Right lung (tissue), 10 donors: ENCODE measurements around the gene KLHL25. TPM values are rescaled to one million over a fixed set of nuclear protein-coding genes. Genes with fewer than 3 reads are reported as not detected.
"Not testable (repeated sequence)": the region's sequence is repeated elsewhere in the genome, so short reads cannot be mapped to it uniquely, and the experiment has no call there.

Experiments used
- DNase-seq, 2 donors: peaks; one replicate each; pipeline ENCODE4 v3.0.0-alpha.2; 2013
- long read RNA-seq, 8 donors: transcript quantifications; one replicate each; lab custom pipeline, GENCODE V29; 2026
- polyA plus RNA-seq, 5 donors: library from polyadenylated mRNA; unstranded; fragments of 120-200 nt; gene quantifications; one replicate each; pipeline versions ENCODE4 v1.2.1 to v1.2.3, GENCODE V29; 2013; ENCODE audit warnings: inconsistent platforms in 1 of 5, low replicate concordance in 1 of 5; ENCODE audit not compliant: insufficient read length in 5 of 5, insufficient read depth in 1 of 5

The KLHL25 gene
- polyA plus RNA-seq = 1 to 10 TPM; 4.7 to 8.0 (median 6.6) TPM
- long read RNA-seq, donor 1, full-length matches to known transcripts = 18 of 18 reads
- long read RNA-seq, donor 1, partial matches to known transcripts = 0 of 18 reads
- long read RNA-seq, donor 1, other reads (novel, unspliced or antisense) = 0 of 18 reads
- long read RNA-seq, donor 2, full-length matches to known transcripts = 7 of 7 reads
- long read RNA-seq, donor 2, partial matches to known transcripts = 0 of 7 reads
- long read RNA-seq, donor 2, other reads (novel, unspliced or antisense) = 0 of 7 reads
- long read RNA-seq, donor 3, full-length matches to known transcripts = 6 of 6 reads
- long read RNA-seq, donor 3, partial matches to known transcripts = 0 of 6 reads
- long read RNA-seq, donor 3, other reads (novel, unspliced or antisense) = 0 of 6 reads
- long read RNA-seq, donor 4, full-length matches to known transcripts = 6 of 6 reads
- long read RNA-seq, donor 4, partial matches to known transcripts = 0 of 6 reads
- long read RNA-seq, donor 4, other reads (novel, unspliced or antisense) = 0 of 6 reads
- long read RNA-seq, donor 5, full-length matches to known transcripts = 10 of 10 reads
- long read RNA-seq, donor 5, partial matches to known transcripts = 0 of 10 reads
- long read RNA-seq, donor 5, other reads (novel, unspliced or antisense) = 0 of 10 reads
- long read RNA-seq, donor 6, full-length matches to known transcripts = 8 of 8 reads
- long read RNA-seq, donor 6, partial matches to known transcripts = 0 of 8 reads
- long read RNA-seq, donor 6, other reads (novel, unspliced or antisense) = 0 of 8 reads
- long read RNA-seq, donor 7, full-length matches to known transcripts = 12 of 12 reads
- long read RNA-seq, donor 7, partial matches to known transcripts = 0 of 12 reads
- long read RNA-seq, donor 7, other reads (novel, unspliced or antisense) = 0 of 12 reads
- long read RNA-seq, donor 8, full-length matches to known transcripts = 2 of 2 reads
- long read RNA-seq, donor 8, partial matches to known transcripts = 0 of 2 reads
- long read RNA-seq, donor 8, other reads (novel, unspliced or antisense) = 0 of 2 reads

- DNase-seq = peak; percentile 94 to 95
Observed at GRCh38 chr15:85794598-85795336, at the start of gene KLHL25. Gene KLHL25 (minus strand): TSS chr15:85794925. CDS start chr15:85769810, 25,115 bp downstream.

GRCh38 chr15:85840802-85841152 is 46.1 kb upstream of the KLHL25 start:
- DNase-seq = no peak

- DNase-seq = peak; percentile 73 to 74
Observed at GRCh38 chr15:85840079-85840801, 45.5 kb upstream of the KLHL25 start.

- DNase-seq = no peak
Observed at GRCh38 chr15:85839643-85840042, 44.9 kb upstream of the KLHL25 start.

- DNase-seq = no peak
Observed at GRCh38 chr15:85838655-85839054, 43.9 kb upstream of the KLHL25 start.

- DNase-seq = no peak
Observed at GRCh38 chr15:85837881-85838280, 43.2 kb upstream of the KLHL25 start.

- DNase-seq = no peak
Observed at GRCh38 chr15:85837011-85837433, 42.3 kb upstream of the KLHL25 start.

GRCh38 chr15:85834651-85835050 is 39.9 kb upstream of the KLHL25 start:
- no peak for DNase-seq

- no peak for DNase-seq
Observed at GRCh38 chr15:85832394-85832793, 37.7 kb upstream of the KLHL25 start.

GRCh38 chr15:85831415-85832113 is 36.8 kb upstream of the KLHL25 start:
- peak; percentile 43 to 54 for DNase-seq

- not testable (repeated sequence) for DNase-seq
Observed at GRCh38 chr15:85829754-85830153, 35.0 kb upstream of the KLHL25 start.

GRCh38 chr15:85828874-85829273 is 34.1 kb upstream of the KLHL25 start:
- no peak for DNase-seq

GRCh38 chr15:85828126-85828525 is 33.4 kb upstream of the KLHL25 start:
- no peak for DNase-seq

- DNase-seq = no peak
Observed at GRCh38 chr15:85826756-85827515, 32.2 kb upstream of the KLHL25 start.

GRCh38 chr15:85825719-85826118 is 31.0 kb upstream of the KLHL25 start:
- DNase-seq = peak; percentile 11 to 17

GRCh38 chr15:85825118-85825517 is 30.4 kb upstream of the KLHL25 start:
- DNase-seq = peak; percentile 11 to 14

- no peak for DNase-seq
Observed at GRCh38 chr15:85821545-85821944, 26.8 kb upstream of the KLHL25 start.

- DNase-seq = no peak
Observed at GRCh38 chr15:85819938-85820337, 25.2 kb upstream of the KLHL25 start.

GRCh38 chr15:85813234-85813633 is 18.5 kb upstream of the KLHL25 start:
- DNase-seq = no peak
